ENCODE measurements around the gene OR4D11.
"Not testable (repeated sequence)": the region's sequence is repeated elsewhere in the genome, so short reads cannot be mapped to it uniquely, and the experiment has no call there.

GRCh38 chr11:59520139-59520538 is 16.8 kb downstream of the OR4D11 start:
- TF ChIP-seq CTCF (conservative IDR thresholded peaks at IDR 0.05); EZH2 (IDR thresholded peaks at IDR 0.05; ENCODE audit: low read depth): not testable (repeated sequence)

Measured in PC-9 (cell line).